SW 1271 (cell line): Measurements from ENCODE around the gene TBL1X.
"Not testable (repeated sequence)": the region's sequence is repeated elsewhere in the genome, so short reads cannot be mapped to it uniquely, and the experiment has no call there.

Experiments used
- DNase-seq, 2 experiments: peaks; one replicate each; lab custom pipeline; 2025; lab: John Stamatoyannopoulos, UW

Gene TBL1X

GRCh38 chrX:9765737-9766097 lies 300.9 kb downstream of the TBL1X start, which contains the start of gene GPR143:
Gene GPR143, minus strand, starts transcription at chrX:9765847. Its CDS starts 30 bp downstream, at chrX:9765817.
- DNase-seq = no peak

DNA sequence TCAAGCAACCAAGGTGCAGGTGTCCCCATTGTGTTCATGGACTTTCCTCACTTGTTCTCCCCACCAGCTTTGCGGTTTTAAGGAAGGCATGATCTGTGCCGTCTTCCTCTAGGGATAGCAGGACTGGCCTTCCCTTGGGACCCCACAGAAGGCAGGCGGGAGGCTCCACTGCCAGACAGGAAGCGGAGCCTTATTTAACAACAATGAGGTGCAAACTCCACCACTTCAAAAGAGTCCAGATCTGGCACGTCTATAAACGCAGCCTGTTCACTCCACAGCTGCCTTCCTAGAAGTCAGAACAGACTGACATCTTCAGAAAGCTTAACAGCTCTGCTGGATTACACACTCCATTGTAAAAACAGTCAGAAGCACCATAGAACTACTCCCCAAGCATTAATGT lies 302.5 kb downstream of the TBL1X start:
- no peak for DNase-seq

- not testable (repeated sequence) for DNase-seq
Measured at GRCh38 chrX:9768321-9768839, 303.5 kb downstream of the TBL1X start.

DNA sequence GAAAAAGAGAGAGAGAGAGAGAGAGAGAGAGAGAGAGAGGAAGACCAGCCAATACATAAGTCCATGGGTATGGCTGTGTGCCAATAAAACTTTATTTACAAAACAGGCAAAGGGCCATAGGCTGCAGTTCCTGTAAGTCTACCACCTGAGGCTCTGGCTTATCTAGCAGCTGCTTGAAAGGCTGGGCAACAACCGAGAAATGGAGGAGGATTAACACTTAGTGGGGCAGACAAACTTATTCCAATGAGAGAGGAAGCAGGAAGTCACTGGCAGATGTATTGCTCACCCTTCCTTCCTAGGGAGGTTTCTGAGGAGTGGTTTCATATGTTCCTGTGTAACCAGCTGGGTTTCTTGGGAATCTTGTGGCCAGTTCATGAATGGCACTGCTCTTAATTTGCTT lies 305.5 kb downstream of the TBL1X start:
- no peak for DNase-seq

- no peak for DNase-seq
Measured at GRCh38 chrX:9772943-9773342, 308.1 kb downstream of the TBL1X start.

GRCh38 chrX:9775930-9776329 lies 311.1 kb downstream of the TBL1X start:
- DNase-seq = no peak

DNA sequence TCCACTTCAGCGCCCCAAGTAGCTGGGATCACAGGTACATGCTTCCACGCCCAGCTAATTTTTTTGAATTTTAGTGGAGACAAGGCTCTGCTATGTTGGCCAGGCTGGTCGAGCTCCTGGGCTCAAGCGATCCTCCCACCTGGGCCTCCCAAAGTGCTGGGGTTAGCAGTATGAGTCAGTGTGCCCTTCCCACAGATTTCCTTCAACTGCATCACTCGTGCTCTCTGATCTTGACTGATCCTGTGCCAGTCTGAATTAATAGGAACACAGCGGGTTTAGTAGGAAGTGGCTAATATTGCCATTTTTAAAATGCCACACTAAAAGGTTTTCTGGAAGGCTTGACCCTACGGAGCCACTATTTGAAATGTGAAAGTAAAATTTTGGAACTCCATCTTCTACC lies 317.1 kb downstream of the TBL1X start:
- DNase-seq = no peak

DNA sequence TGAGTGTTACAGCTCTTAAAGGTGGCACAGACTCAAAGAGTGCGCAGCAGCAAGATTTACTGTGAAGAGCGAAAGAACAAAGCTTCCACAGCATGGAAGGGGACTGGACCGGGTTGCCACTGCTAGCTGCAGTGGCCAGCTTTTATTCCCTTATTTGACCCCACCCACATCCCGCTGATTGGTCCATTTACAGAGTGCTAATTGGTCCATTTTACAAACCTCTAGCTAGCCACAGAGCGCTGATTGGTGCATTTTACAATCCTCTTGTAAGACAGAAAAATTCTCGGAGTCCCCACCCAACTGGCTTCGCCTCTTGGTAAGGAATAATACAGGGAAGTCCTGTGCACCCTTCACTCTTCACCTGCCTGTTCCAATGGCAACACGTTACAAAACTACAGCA lies 319.5 kb downstream of the TBL1X start:
- DNase-seq = no peak

- DNase-seq = no peak
Measured at GRCh38 chrX:9785254-9785943, 320.5 kb downstream of the TBL1X start.

DNA sequence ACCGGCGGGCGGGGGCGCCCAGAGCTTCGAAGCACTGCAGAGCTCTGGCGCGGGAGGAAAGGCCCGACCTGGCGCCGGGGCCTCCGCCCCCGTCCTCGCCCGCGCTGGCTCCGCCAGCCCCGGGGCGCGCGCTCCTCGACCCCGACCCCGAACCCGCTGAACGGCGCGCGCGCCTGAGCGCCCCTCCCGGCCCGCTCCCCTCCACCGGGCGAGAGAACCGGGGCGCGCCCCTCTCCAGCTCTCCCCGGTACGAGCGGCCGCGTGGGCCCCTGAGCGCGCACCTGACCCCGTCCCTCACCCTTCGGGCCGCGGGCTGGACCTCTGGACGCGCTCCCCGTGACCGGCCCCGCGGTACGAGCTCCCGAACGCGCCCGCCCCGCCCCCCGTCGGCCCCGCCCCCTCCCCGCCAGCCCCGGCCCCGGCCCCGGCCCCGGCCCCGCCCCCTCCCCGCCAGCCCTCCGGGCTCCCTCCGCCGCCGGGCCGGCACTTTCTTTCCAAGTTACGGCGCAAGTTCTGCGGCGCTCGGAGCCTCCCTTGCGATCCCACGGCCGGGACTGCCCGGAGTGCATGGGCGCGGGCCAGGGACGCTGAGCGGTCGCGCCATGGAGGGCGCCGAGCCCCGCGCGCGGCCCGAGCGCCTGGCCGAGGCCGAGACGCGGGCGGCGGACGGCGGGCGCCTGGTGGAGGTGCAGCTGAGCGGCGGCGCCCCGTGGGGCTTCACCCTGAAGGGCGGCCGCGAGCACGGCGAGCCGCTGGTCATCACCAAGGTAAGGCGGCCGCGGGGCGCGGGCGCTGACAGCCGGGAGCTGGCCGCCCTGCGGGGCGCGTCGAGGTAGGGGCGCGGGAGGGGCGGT lies 321.3 kb downstream of the TBL1X start, which contains the start of gene SHROOM2:
TSS of gene SHROOM2 (plus strand) at position 486 of the 854 bp plus-strand sequence. CDS start at position 603, 117 bp downstream.
- no peak for DNase-seq

DNA sequence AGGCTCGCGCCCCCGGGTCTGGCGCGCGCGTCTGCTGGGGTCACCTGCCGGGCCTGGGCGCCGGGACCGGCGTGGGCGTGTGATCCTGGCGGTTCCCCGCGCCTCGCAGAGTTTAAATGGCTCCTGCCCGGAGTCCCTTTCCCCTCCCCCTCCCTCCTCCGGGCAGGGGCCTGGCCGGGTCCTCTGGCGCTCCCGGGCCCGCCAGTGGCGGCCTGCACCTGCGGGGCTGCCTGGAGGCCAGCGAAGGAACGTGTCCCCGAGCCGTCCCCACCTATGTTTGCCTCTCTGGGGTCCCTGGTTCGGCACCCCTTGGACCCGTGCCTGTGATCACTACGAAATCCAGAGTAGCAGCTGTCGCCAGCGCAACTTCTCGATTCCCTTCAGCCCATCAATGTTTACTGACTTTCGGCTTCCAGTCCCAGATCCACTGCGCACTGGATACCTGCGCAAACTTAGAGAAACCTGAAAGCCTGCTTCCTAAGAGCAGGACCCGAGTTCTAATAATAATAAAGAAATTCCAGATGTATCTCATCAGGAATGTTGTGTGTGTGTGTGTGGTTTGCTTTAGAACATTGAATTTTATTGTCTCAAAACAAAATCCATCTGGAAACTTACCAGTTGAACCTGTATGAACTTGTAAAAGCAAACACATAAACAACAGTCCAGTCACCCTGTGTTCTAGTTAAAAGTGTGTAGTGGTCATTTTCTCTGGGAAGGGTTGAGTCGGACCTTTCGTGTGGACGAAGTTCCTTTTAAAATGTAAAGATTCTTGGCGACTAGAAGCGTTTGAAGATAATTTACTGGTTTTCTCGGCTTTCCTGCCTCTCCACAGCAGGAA lies 322.2 kb downstream of the TBL1X start:
- no peak for DNase-seq

DNA sequence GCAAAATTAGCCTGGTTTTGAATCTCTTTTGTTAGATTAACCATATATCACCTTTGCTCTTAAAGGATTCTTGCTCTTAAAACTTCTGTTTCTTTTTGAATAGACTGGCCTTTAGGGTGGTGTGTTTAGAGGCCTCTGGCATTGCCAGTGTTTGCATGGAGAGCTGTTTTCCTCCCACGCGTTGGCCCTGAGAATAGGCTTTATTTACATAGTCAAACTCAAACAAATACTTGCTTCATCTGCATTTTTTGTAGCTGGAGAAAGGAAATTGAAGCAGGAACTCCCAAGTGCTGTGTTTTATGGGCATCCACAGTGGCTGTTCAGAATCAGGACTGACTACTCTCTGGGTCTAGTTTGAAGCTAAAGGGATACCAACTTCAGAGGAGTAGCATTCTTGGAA lies 324.1 kb downstream of the TBL1X start:
- no peak for DNase-seq

GRCh38 chrX:9789555-9789954 lies 324.7 kb downstream of the TBL1X start:
- no peak for DNase-seq
